ENCODE measurements around the gene SEC11C.

SEC11C gene

GRCh38 chr18:59155153-59155552 is 15.5 kb downstream of the SEC11C start:
- no peak for TF ChIP-seq CTCF (conservative IDR thresholded peaks at IDR 0.05; ENCODE audit: low read depth)
- POLR2A ChIA-PET (ENCODE audit: low non-redundant PET), result no interaction called here
- no peak for DNase-seq (ENCODE audit: low spot score)
- H3K27ac ChIP-seq, result no peak overlapping the region
- CTCF ChIA-PET, result interaction anchor here (0.5 kb wide), 1 partner anchor 1389 kb away, joined by 3 read pairs; no protein-coding TSS in a partner anchor

- ChIA-PET POLR2A (ENCODE audit: low non-redundant PET) (no interaction called here), CTCF (no interaction called here)
- H3K27ac ChIP-seq, result no peak overlapping the region
- no peak for DNase-seq (ENCODE audit: low spot score)
- no peak for TF ChIP-seq CTCF (conservative IDR thresholded peaks at IDR 0.05; ENCODE audit: low read depth)
Observed at GRCh38 chr18:59156316-59156715, 16.6 kb downstream of the SEC11C start.

GRCh38 chr18:59159265-59159664 is 19.6 kb downstream of the SEC11C start:
- POLR2A ChIA-PET (ENCODE audit: low non-redundant PET), result no interaction called here
- CTCF ChIA-PET, result no interaction called here
- no peak for TF ChIP-seq CTCF (conservative IDR thresholded peaks at IDR 0.05; ENCODE audit: low read depth)
- no peak for DNase-seq (ENCODE audit: low spot score)
- no peak overlapping the region for H3K27ac ChIP-seq

- H3K27ac ChIP-seq, result no peak overlapping the region
- DNase-seq (ENCODE audit: low spot score), result no peak
- POLR2A ChIA-PET (ENCODE audit: low non-redundant PET), result no interaction called here
- CTCF ChIA-PET, result no interaction called here
- no peak for TF ChIP-seq CTCF (conservative IDR thresholded peaks at IDR 0.05; ENCODE audit: low read depth)
Observed at GRCh38 chr18:59159986-59160385, 20.3 kb downstream of the SEC11C start.

- DNase-seq (ENCODE audit: low spot score), result no peak
- POLR2A ChIA-PET (ENCODE audit: low non-redundant PET), result no interaction called here
- CTCF ChIA-PET, result no interaction called here
- TF ChIP-seq CTCF (conservative IDR thresholded peaks at IDR 0.05; ENCODE audit: low read depth), result no peak
- H3K27ac ChIP-seq, result no peak overlapping the region
Observed at GRCh38 chr18:59172664-59173249, 33.1 kb downstream of the SEC11C start.

- DNase-seq (ENCODE audit: low spot score), result no peak
- CTCF ChIA-PET, result interaction anchor here (0.8 kb wide), 1 partner anchor 815 kb away, joined by 3 read pairs; no protein-coding TSS in a partner anchor
- no peak overlapping the region for H3K27ac ChIP-seq
- POLR2A ChIA-PET (ENCODE audit: low non-redundant PET), result no interaction called here
- no peak for TF ChIP-seq CTCF (conservative IDR thresholded peaks at IDR 0.05; ENCODE audit: low read depth)
Observed at GRCh38 chr18:59177485-59177884, 37.8 kb downstream of the SEC11C start.

All from RWPE1 (cell line).